Peyer's patch (tissue), 4 donors: ENCODE data around the gene RGS19. TPM values are rescaled to one million over a fixed set of nuclear protein-coding genes. Genes with fewer than 3 reads are reported as not detected.

ENCODE experiments used
- DNase-seq, 3 donors: peaks; one replicate each; pipeline ENCODE4 v3.0.0-alpha.2; 2017 to 2019
- H3K27ac ChIP-seq, 4 donors: fragments of 200-600 bp; sonication (generic); one replicate each; pipeline ENCODE4 v1.5.1; 2016 to 2019
- H3K27me3 ChIP-seq, 2 donors: fragments of 200-600 bp; sonication (generic); one replicate each; pipeline ENCODE4 v1.5.1; 2019
- H3K36me3 ChIP-seq, 3 donors: fragments of 200-600 bp; sonication (generic); one replicate each; pipeline ENCODE4 v1.5.1; 2016 to 2019
- H3K4me1 ChIP-seq, 4 donors: fragments of 200-600 bp; sonication (generic); one replicate each; pipeline ENCODE4 v1.5.1; 2016 to 2019
- H3K4me3 ChIP-seq, 4 donors: fragments of 200-600 bp; sonication (generic); 1 replicate in 3 of 4; 2 replicates in 1 of 4; pipeline ENCODE4 v1.5.1; 2016 to 2019; ENCODE audit warnings: mild to moderate bottlenecking in 1 of 4
- H3K9me3 ChIP-seq, 4 donors: fragments of 200-600 bp; sonication (generic); one replicate each; pipeline ENCODE4 v1.5.1; 2016 to 2019; ENCODE audit warnings: mild to moderate bottlenecking in 1 of 4
- CTCF ChIP-seq, 6 experiments: fragments of 450-650 bp in 4 of 6; fragments of 200-600 bp in 2 of 6; sonication (generic) in 1 of 6; IDR thresholded peaks; one replicate each; pipeline ENCODE4 v1.5.1; 2017 to 2019; ENCODE audit warnings: antibody characterized with exemption in 6 of 6, mild to moderate bottlenecking in 3 of 6, moderate library complexity in 1 of 6
- POLR2A ChIP-seq, 2 donors: fragments of 450-650 bp; IDR thresholded peaks; one replicate each; pipeline ENCODE4 v1.5.1; 2017; ENCODE audit warnings: antibody characterized with exemption in 2 of 2, mild to moderate bottlenecking in 2 of 2, moderate library complexity in 2 of 2
- total RNA-seq, 4 donors: library from RNA; depleted of rRNA; stranded (reverse); fragments of >200 nt; gene quantifications; one replicate each; pipeline ENCODE4 v1.1.0, GENCODE V29; 2016

Gene RGS19
- total RNA-seq, 4 donors from 2014 or later, result 3.3 to 39.6 (median 6.8) TPM

GRCh38 chr20:64070244-64070993 lies 8.9 kb downstream of the RGS19 start:
- no peak for TF ChIP-seq POLR2A (IDR thresholded peaks at IDR 0.05)
- no peak for TF ChIP-seq CTCF (IDR thresholded peaks at IDR 0.05)
- peaks cover 0 to 22% (median 0%) of the 10 kb centered on the region in 3 donors for H3K36me3 ChIP-seq
- H3K4me3 ChIP-seq, result no peak overlapping the region
- peaks cover 0 to 43% (median 12%) of the 10 kb centered on the region in 4 donors for H3K4me1 ChIP-seq
- H3K27ac ChIP-seq, result no peak overlapping the region
- peak in 1 of 3 donors; percentile 49 for DNase-seq
- H3K9me3 ChIP-seq, result no peaks in the 10 kb centered on the region
- no peaks in the 10 kb centered on the region for H3K27me3 ChIP-seq

GRCh38 chr20:64069614-64070243 lies 9.6 kb downstream of the RGS19 start:
- TF ChIP-seq POLR2A (IDR thresholded peaks at IDR 0.05), result no peak
- peak; percentile 38 to 72 (median 50) for TF ChIP-seq CTCF (IDR thresholded peaks at IDR 0.05)
- Histone ChIP-seq H3K27me3 (no peaks in the 10 kb centered on the region), H3K36me3 (peaks cover 0 to 18% (median 0%) of the 10 kb centered on the region in 3 donors), H3K9me3 (no peaks in the 10 kb centered on the region), H3K4me3 (no peak overlapping the region), H3K4me1 (peaks cover 0 to 39% (median 19%) of the 10 kb centered on the region in 4 donors), H3K27ac (no peak overlapping the region)
- DNase-seq, result peak in 1 of 3 donors; percentile 39

DNA sequence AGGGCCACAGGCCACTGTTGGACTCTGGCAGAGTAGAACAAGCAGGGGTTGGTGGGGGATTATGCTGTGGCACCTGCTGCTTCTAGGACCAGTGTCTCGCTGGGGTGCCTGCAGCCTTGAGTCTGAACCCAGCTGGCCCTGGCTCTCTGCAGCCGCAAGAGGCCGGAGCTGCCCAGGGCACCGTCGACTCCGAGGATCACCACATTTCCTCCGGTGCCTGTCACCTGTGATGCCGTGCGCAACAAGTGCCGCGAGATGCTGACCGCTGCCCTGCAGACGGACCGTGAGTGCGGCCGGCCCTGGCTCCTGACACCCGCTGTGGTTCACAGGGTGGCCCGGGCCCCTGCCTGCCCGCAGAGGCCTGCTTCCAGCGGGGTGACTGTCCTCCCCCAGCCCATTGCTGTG lies 10.1 kb downstream of the RGS19 start:
- TF ChIP-seq POLR2A (IDR thresholded peaks at IDR 0.05) (no peak), CTCF (IDR thresholded peaks at IDR 0.05) (no peak)
- Histone ChIP-seq H3K27ac (no peak overlapping the region), H3K4me3 (no peak overlapping the region), H3K9me3 (no peaks in the 10 kb centered on the region), H3K4me1 (peaks cover 0 to 41% (median 23%) of the 10 kb centered on the region in 4 donors), H3K36me3 (peaks cover 0 to 16% (median 0%) of the 10 kb centered on the region in 3 donors), H3K27me3 (no peaks in the 10 kb centered on the region)
- no peak for DNase-seq

GRCh38 chr20:64068386-64069208 lies 10.7 kb downstream of the RGS19 start:
- no peak for DNase-seq
- Histone ChIP-seq H3K27ac (no peak overlapping the region), H3K27me3 (no peaks in the 10 kb centered on the region), H3K4me1 (peaks cover 0 to 48% (median 29%) of the 10 kb centered on the region in 4 donors), H3K36me3 (peaks cover 0 to 10% (median 0%) of the 10 kb centered on the region in 3 donors), H3K9me3 (no peaks in the 10 kb centered on the region), H3K4me3 (no peak overlapping the region)
- TF ChIP-seq POLR2A (IDR thresholded peaks at IDR 0.05) (no peak), CTCF (IDR thresholded peaks at IDR 0.05) (no peak)

DNA sequence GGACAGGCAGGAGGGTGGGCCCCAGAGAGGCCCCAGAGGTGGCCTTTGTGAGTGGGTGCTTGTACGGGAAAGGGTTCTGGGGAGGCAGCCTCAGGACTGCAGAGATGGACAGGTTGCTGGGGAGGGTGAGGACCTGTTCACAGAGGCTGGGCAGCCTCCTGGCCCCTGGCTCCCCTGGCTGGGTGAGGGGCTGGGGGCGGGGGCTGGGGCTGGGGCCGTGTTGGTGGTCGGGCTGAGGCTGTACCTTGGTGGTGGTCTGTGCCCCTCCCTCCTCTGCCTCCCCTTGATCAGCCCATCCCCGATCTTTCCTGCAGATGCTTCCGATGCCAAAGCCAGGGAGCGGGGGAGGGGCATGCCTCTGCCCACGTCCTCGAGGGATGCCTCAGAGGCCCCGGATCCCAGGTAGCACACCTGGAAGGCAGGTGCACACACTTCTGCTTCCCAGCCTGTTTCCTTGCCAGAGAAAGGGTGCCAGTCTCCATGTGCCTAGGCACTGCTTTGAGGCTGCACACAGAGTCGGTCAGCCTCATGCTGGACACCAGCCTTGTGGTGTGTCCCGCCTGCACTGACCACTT lies 11.5 kb downstream of the RGS19 start:
- DNase-seq, result no peak
- TF ChIP-seq POLR2A (IDR thresholded peaks at IDR 0.05) (no peak), CTCF (IDR thresholded peaks at IDR 0.05) (no peak)
- H3K4me1 ChIP-seq, result peaks cover 0 to 50% (median 31%) of the 10 kb centered on the region in 4 donors
- H3K36me3 ChIP-seq, result peaks cover 0 to 3% (median 0%) of the 10 kb centered on the region in 3 donors
- H3K4me3 ChIP-seq, result no peak overlapping the region
- H3K27me3 ChIP-seq, result no peaks in the 10 kb centered on the region
- H3K9me3 ChIP-seq, result no peaks in the 10 kb centered on the region
- no peak overlapping the region for H3K27ac ChIP-seq
